ENCODE results near the gene IDS.

Gene IDS

DNA sequence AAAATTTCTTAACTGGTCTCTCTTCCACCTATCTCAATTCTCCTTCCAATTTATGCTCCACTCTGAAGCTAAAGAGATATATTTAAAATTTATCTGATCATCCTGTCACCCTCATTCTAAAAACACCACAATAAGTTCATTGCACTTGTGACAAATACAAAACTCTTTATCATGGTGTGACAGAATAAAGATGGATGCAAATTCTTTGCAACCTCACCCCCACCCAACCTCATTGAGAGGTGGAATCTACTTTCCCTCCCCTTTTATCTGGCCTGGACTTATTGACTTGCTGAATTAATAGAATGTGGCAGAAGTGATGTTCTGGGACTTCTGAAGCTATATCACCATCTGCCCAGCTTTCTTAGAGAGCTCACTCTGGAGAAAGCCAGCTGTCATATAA, 46.5 kb downstream of the IDS start:
- TF ChIP-seq, protein P1, sequence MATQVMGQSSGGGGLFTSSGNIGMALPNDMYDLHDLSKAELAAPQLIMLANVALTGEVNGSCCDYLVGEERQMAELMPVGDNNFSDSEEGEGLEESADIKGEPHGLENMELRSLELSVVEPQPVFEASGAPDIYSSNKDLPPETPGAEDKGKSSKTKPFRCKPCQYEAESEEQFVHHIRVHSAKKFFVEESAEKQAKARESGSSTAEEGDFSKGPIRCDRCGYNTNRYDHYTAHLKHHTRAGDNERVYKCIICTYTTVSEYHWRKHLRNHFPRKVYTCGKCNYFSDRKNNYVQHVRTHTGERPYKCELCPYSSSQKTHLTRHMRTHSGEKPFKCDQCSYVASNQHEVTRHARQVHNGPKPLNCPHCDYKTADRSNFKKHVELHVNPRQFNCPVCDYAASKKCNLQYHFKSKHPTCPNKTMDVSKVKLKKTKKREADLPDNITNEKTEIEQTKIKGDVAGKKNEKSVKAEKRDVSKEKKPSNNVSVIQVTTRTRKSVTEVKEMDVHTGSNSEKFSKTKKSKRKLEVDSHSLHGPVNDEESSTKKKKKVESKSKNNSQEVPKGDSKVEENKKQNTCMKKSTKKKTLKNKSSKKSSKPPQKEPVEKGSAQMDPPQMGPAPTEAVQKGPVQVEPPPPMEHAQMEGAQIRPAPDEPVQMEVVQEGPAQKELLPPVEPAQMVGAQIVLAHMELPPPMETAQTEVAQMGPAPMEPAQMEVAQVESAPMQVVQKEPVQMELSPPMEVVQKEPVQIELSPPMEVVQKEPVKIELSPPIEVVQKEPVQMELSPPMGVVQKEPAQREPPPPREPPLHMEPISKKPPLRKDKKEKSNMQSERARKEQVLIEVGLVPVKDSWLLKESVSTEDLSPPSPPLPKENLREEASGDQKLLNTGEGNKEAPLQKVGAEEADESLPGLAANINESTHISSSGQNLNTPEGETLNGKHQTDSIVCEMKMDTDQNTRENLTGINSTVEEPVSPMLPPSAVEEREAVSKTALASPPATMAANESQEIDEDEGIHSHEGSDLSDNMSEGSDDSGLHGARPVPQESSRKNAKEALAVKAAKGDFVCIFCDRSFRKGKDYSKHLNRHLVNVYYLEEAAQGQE (IDR thresholded peaks at IDR 0.05; ENCODE audit: insufficient read depth in 1 of 2, low read depth in 2 of 2, low read length in 2 of 2) = no peak
- TF ChIP-seq POLR2AphosphoS5 (IDR thresholded peaks at IDR 0.05; ENCODE audit: low read depth, low read length) (no peak), FOXP2 (optimal IDR thresholded peaks at IDR 0.05; ENCODE audit: borderline replicate concordance, extremely low read depth, extremely low read length, insufficient read depth) (no peak), SIN3A (IDR thresholded peaks at IDR 0.05; ENCODE audit: borderline replicate concordance, insufficient read depth, low read length) (no peak)

DNA sequence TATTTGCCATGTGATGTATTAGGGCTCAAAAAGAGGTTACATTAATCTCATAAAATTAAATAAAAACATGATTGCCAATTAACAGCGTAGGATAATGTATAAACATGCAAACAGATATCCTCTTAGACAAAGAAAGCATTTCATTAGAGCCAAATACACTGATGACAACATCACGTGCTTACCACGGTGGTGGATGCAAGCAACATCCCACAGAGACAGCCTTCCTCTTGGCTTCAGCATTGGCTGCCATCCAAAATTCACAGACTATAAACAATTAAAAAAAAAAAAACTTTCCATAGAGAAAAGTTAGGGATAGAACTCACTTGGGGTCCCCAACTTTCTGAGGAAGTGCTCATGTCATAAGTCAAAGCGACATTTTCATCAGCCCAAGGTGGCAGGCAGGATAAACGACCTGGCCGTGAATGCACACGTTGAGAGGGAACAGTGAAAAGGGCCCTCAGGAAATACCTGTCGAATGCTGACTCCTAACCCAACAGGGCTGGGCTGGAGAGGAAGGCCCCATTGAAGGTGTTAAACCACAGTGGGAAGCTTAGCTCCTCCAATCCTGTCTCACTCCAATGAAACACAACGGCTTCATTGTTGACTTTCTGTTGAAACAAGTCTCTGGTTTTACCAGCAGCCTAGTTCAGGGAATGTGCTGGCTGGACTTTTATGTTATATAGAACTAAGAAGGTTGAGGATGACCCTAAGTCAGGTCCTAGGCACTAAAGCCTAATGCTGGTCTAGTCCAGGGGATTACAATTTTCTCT, 48.4 kb downstream of the IDS start:
- no peak for TF ChIP-seq SIN3A (IDR thresholded peaks at IDR 0.05; ENCODE audit: borderline replicate concordance, insufficient read depth, low read length)
- no peak for TF ChIP-seq POLR2AphosphoS5 (IDR thresholded peaks at IDR 0.05; ENCODE audit: low read depth, low read length)
- TF ChIP-seq, protein P1 (IDR thresholded peaks at IDR 0.05; ENCODE audit: insufficient read depth in 1 of 2, low read depth in 2 of 2, low read length in 2 of 2) = no peak
- no peak for TF ChIP-seq FOXP2 (optimal IDR thresholded peaks at IDR 0.05; ENCODE audit: borderline replicate concordance, extremely low read depth, extremely low read length, insufficient read depth)
- TF ChIP-seq TAF1 (IDR thresholded peaks at IDR 0.05; ENCODE audit: borderline replicate concordance, insufficient read depth, low read length) = no peak

DNA sequence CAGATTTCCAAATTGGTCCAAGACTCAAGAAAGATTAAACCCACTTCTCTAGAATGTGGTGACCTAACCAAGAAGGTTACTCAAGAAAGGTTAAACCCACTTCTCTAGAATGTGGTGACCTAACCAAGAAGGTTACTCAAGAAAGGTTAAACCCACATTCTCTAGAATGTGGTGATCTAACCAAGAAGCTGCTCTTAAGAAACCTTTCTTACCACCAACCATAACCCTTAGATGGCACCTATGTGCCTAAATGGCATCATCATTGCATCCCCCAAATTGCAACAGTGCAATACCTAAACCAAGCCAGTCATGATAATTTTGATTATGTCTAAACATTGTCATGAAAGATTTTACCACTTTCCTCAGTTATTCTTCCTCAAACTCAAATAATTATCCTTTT, 49.2 kb downstream of the IDS start:
- no peak for TF ChIP-seq FOXP2 (optimal IDR thresholded peaks at IDR 0.05; ENCODE audit: borderline replicate concordance, extremely low read depth, extremely low read length, insufficient read depth)
- TF ChIP-seq, protein P1 (IDR thresholded peaks at IDR 0.05; ENCODE audit: insufficient read depth in 1 of 2, low read depth in 2 of 2, low read length in 2 of 2) = no peak
- no peak for TF ChIP-seq POLR2AphosphoS5 (IDR thresholded peaks at IDR 0.05; ENCODE audit: low read depth, low read length)
- no peak for TF ChIP-seq SIN3A (IDR thresholded peaks at IDR 0.05; ENCODE audit: borderline replicate concordance, insufficient read depth, low read length)
- TF ChIP-seq TAF1 (IDR thresholded peaks at IDR 0.05; ENCODE audit: borderline replicate concordance, insufficient read depth, low read length) = no peak

DNA sequence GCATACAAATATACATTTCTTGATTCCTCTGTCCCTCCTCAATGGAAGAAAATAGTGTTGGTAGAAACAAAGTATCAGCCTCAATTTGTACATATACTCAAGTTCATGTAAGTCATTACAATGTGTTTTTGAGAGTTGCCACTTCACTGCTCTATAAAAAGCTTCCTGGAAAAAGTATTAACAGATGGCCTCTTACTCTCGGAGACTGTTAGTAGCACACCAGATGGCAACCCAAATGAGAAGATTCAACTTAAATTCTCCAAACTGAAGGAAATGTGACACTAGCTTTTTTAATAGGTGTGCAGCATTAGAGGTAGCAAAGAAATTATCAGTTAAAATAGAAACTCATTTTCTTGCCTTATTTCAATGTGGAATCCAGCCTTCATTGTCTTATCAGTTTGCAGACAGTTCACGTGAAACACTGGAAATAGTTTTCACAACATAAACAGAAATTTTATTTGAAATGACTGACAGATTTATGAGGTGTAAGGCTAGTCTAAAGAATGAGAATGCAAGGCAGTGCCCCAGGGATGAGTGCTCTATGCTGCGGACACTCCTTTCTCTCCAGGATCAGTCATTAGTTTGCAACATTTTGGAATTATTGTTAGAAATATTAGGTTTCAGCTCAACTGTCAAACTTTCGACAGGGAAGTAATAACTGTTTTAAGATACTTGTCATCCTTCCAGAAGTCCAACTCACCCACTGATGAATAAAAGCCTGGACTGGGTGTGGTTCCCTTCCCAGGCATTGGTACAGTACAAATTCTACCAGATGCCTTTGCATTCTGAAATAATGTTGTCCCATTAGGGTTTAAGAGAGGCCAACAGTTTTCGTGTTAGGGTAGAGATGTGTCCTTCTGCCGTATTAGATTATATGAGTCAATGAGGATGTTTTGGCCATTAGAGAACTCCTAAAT, 50.9 kb downstream of the IDS start:
- TF ChIP-seq POLR2AphosphoS5 (IDR thresholded peaks at IDR 0.05; ENCODE audit: low read depth, low read length) (no peak), TAF1 (IDR thresholded peaks at IDR 0.05; ENCODE audit: borderline replicate concordance, insufficient read depth, low read length) (no peak), FOXP2 (optimal IDR thresholded peaks at IDR 0.05; ENCODE audit: borderline replicate concordance, extremely low read depth, extremely low read length, insufficient read depth) (no peak), SIN3A (IDR thresholded peaks at IDR 0.05; ENCODE audit: borderline replicate concordance, insufficient read depth, low read length) (no peak)
- TF ChIP-seq, protein P1 (IDR thresholded peaks at IDR 0.05; ENCODE audit: insufficient read depth in 1 of 2, low read depth in 2 of 2, low read length in 2 of 2) = no peak

Measured in PFSK-1 (cell line).